Liver (tissue), 9 donors: ENCODE data around the gene ZNF433. TPM values are rescaled to one million over a fixed set of nuclear protein-coding genes. Genes with fewer than 3 reads are reported as not detected.
"Not testable (repeated sequence)": the region's sequence is repeated elsewhere in the genome, so short reads cannot be mapped to it uniquely, and the experiment has no call there.

ENCODE experiments used
- DNase-seq: peaks from one replicate; pipeline ENCODE4 v3.0.0-alpha.2; 2017; ENCODE audit warnings: low spot score
- H3K27ac ChIP-seq, 2 donors: one replicate each; pipeline ENCODE4 v1.7.0; 2013; ENCODE audit warnings: inconsistent platforms in 2 of 2, low read length in 2 of 2, control low read depth in 1 of 2, low read depth in 1 of 2, mild to moderate bottlenecking in 1 of 2
- H3K27me3 ChIP-seq, 4 donors: one replicate each; pipeline versions ENCODE4 v1.6.1 to v1.7.0; 2013; ENCODE audit warnings: low read length in 3 of 4, inconsistent platforms in 1 of 4, mild to moderate bottlenecking in 1 of 4, moderate library complexity in 1 of 4; ENCODE audit not compliant: control insufficient read depth in 4 of 4, insufficient read depth in 4 of 4
- H3K36me3 ChIP-seq, 4 donors: one replicate each; pipeline versions ENCODE4 v1.6.1 to v1.7.0; 2013; ENCODE audit warnings: low read length in 3 of 4, mild to moderate bottlenecking in 3 of 4, low read depth in 1 of 4, moderate library complexity in 1 of 4; ENCODE audit not compliant: control insufficient read depth in 4 of 4, insufficient read depth in 3 of 4
- H3K4me1 ChIP-seq, 4 donors: one replicate each; pipeline versions ENCODE4 v1.6.1 to v1.7.0; 2013; ENCODE audit warnings: low read length in 3 of 4, mild to moderate bottlenecking in 3 of 4, moderate library complexity in 1 of 4; ENCODE audit not compliant: control insufficient read depth in 4 of 4, insufficient read depth in 4 of 4
- H3K4me3 ChIP-seq, 3 donors: one replicate each; pipeline versions ENCODE4 v1.6.1 to v1.7.0; 2013; ENCODE audit warnings: low read length in 3 of 3, control low read depth in 1 of 3, low read depth in 1 of 3, mild to moderate bottlenecking in 1 of 3
- H3K9ac ChIP-seq, 2 donors: one replicate each; pipeline ENCODE4 v1.7.0; 2013; ENCODE audit warnings: low read length in 2 of 2, mild to moderate bottlenecking in 2 of 2, moderate library complexity in 2 of 2, control low read depth in 1 of 2, low read depth in 1 of 2
- H3K9me3 ChIP-seq, 4 donors: one replicate each; pipeline versions ENCODE4 v1.6.1 to v1.7.0; 2013; ENCODE audit warnings: low read length in 3 of 4; ENCODE audit not compliant: control insufficient read depth in 4 of 4
- CTCF ChIP-seq: fragments of 150-350 bp; IDR thresholded peaks from 2 replicates; pipeline ENCODE4 v1.5.1; 2017; ENCODE audit warnings: improper control_type of control experiment, low read depth, low read length; ENCODE audit not compliant: missing input control
- EGR1 ChIP-seq, 2 donors: IDR thresholded peaks; 2 replicates each; pipeline ENCODE4 v1.6.1; 2016 to 2018; ENCODE audit warnings: antibody characterized with exemption in 2 of 2, low read depth in 2 of 2
- FOXA2 ChIP-seq: IDR thresholded peaks from 2 replicates; pipeline ENCODE4 v1.6.1; 2016; ENCODE audit warnings: antibody characterized with exemption
- GABPA ChIP-seq, 2 donors: IDR thresholded peaks in 1 of 2; conservative IDR thresholded peaks in 1 of 2; 2 replicates each; pipeline ENCODE4 v1.6.1; 2016; ENCODE audit warnings: antibody characterized with exemption in 2 of 2, mild to moderate bottlenecking in 1 of 2, moderate library complexity in 1 of 2
- HNF4A ChIP-seq, 2 donors: conservative IDR thresholded peaks; 2 replicates each; pipeline ENCODE4 v1.6.1; 2016; ENCODE audit warnings: antibody characterized with exemption in 2 of 2, mild to moderate bottlenecking in 2 of 2
- HNF4G ChIP-seq: IDR thresholded peaks from 2 replicates; pipeline ENCODE4 v1.6.1; 2016; ENCODE audit warnings: antibody characterized with exemption
- RXRA ChIP-seq, 2 donors: IDR thresholded peaks; 2 replicates each; pipeline ENCODE4 v1.6.1; 2017 to 2018; ENCODE audit warnings: antibody characterized with exemption in 2 of 2, mild to moderate bottlenecking in 1 of 2
- SP1 ChIP-seq: IDR thresholded peaks from 2 replicates; pipeline ENCODE4 v1.6.1; 2018; ENCODE audit warnings: antibody characterized with exemption, mild to moderate bottlenecking
- TAF1 ChIP-seq: conservative IDR thresholded peaks from 2 replicates; pipeline ENCODE4 v1.6.1; 2016; ENCODE audit warnings: antibody characterized with exemption, mild to moderate bottlenecking
- YY1 ChIP-seq: IDR thresholded peaks from 2 replicates; pipeline ENCODE4 v1.6.1; 2016; ENCODE audit warnings: antibody characterized with exemption, mild to moderate bottlenecking
- ZBTB33 ChIP-seq: IDR thresholded peaks from 2 replicates; pipeline ENCODE4 v1.6.1; 2016; ENCODE audit warnings: antibody characterized with exemption
- WGBS: extraction: QIAGEN DNeasy Blood & Tissue Kit; methylation state at CpG from one replicate; pipeline ENCODE4 v1.1.7; 2013; 5-methylcytosine and 5-hydroxymethylcytosine counted together
- polyA plus RNA-seq, 2 donors: library from polyadenylated mRNA; stranded (reverse) in 1 of 2; unstranded in 1 of 2; fragments of 200-250 nt in 1 of 2; fragments of >200 nt in 1 of 2; fragmentation: Nextera tagmentation in 1 of 2; extraction: Ambion mirVana in 1 of 2; gene quantifications; one replicate each; pipeline versions ENCODE4 v1.2.1 to v1.2.3, GENCODE V29; 2013 to 2015
- total RNA-seq, 2 donors: library from RNA; depleted of rRNA; stranded (reverse); fragments of >200 nt; gene quantifications; one replicate each; pipeline ENCODE4 v1.2.3, GENCODE V29; 2014
- donor health status: healthy.
- donor health status: healthy.
- donor health status: healthy.
- donor health status: healthy.
- donor health status: healthy.

The ZNF433 gene
- total and polyA plus RNA-seq, 4 donors: 1.3 to 4.7 (median 2.5) TPM

- TF ChIP-seq CTCF (no peak), HNF4A (conservative IDR thresholded peaks at IDR 0.05) (no peak), TAF1 (no peak), HNF4G (no peak), FOXA2 (no peak), EGR1 (IDR thresholded peaks at IDR 0.05; ENCODE audit: low read depth in 2 of 2) (no peak)
These were observed 35.1 kb downstream of the ZNF433 start (continued) for GRCh38 chr19:12000152-12000981.

GRCh38 chr19:11995174-11995573 lies 40.3 kb downstream of the ZNF433 start:
- no peaks in the 10 kb centered on the region for H3K36me3 ChIP-seq
- no peak overlapping the region for H3K4me3 ChIP-seq
- no peak for DNase-seq
- H3K9me3 ChIP-seq: no peaks in the 10 kb centered on the region
- no peak overlapping the region for H3K27ac ChIP-seq
- no peak for TF ChIP-seq ZBTB33
- TF ChIP-seq GABPA (IDR thresholded peaks at IDR 0.05 in 1 of 2, conservative IDR thresholded peaks at IDR 0.05 in 1 of 2): no peak
- no peak for TF ChIP-seq RXRA (IDR thresholded peaks at IDR 0.05)
- TF ChIP-seq SP1: no peak
- TF ChIP-seq CTCF: no peak
- no peak for TF ChIP-seq HNF4G
- no peak for TF ChIP-seq YY1
- no peaks in the 10 kb centered on the region for H3K27me3 ChIP-seq
- H3K4me1 ChIP-seq: no peaks in the 10 kb centered on the region
- 92% methylated on average over 1 of the region's 1 CpG for WGBS
- H3K9ac ChIP-seq: no peak overlapping the region

- WGBS: 79% methylated on average over 4 of the region's 4 CpGs
- H3K9me3 ChIP-seq, H3K4me3 ChIP-seq, H3K9ac ChIP-seq, H3K36me3 ChIP-seq, H3K27ac ChIP-seq, DNase-seq, H3K4me1 ChIP-seq, H3K27me3 ChIP-seq: not testable (repeated sequence)
These were observed 43.6 kb downstream of the ZNF433 start for GRCh38 chr19:11991921-11992320.
